Measurements from ENCODE around the gene FTSJ3.

GRCh38 chr17:63828936-63829335, 1.5 kb upstream of the FTSJ3 start:
- TF ChIP-seq EZH2 (IDR thresholded peaks at IDR 0.05) (no peak), POLR2AphosphoS5 (IDR thresholded peaks at IDR 0.05; ENCODE audit: borderline replicate concordance, low read depth, low read length) (no peak)
